Caco-2 (cell line): ENCODE results near the gene MUC5B. TPM values are rescaled to one million over a fixed set of nuclear protein-coding genes. Genes with fewer than 3 reads are reported as not detected.

ENCODE experiments used
- BruUV-seq: library from RNA; stranded (reverse); fragments of 400-500 nt; replicated peaks from 2 replicates; lab custom pipeline; 2021; lab: Mats Ljungman, UMichigan
- CTCF ChIA-PET: fragments of 300-600 bp; sonication (Branson Sonifier 250); formaldehyde crosslinking; loops from one replicate; lab custom pipeline; 2022; ENCODE audit warnings: antibody characterized with exemption; lab: Charles Lee
- POLR2A ChIA-PET: fragments of 300-600 bp; sonication (Branson Sonifier 250); formaldehyde crosslinking; loops from one replicate; lab custom pipeline; 2022; ENCODE audit warnings: antibody characterized with exemption; lab: Charles Lee
- DNase-seq, 2 experiments: peaks; one replicate each; pipeline versions ENCODE4 v3.0.0 to v3.0.0-alpha.2; 2020 to 2022
- H3K27me3 ChIP-seq: replicated peaks from 2 replicates; pipeline ENCODE4 v1.6.0; 2011; ENCODE audit warnings: low read length; ENCODE audit not compliant: control insufficient read depth, insufficient read depth
- H3K36me3 ChIP-seq: 2 replicates; pipeline ENCODE4 v1.5.1; 2011; ENCODE audit warnings: low read length; ENCODE audit not compliant: control insufficient read depth, insufficient read depth
- H3K4me1 ChIP-seq: fragments of 250-450 bp; sonication (Bioruptor Pico); 2 replicates; pipeline ENCODE4 v1.5.1; 2020; ENCODE audit warnings: mild to moderate bottlenecking
- H3K4me3 ChIP-seq: 2 replicates; pipeline ENCODE4 v1.5.1; 2011; ENCODE audit warnings: low read depth, mild to moderate bottlenecking, control low read depth, low read length
- H3K9me3 ChIP-seq: fragments of 250-450 bp; sonication (Bioruptor Pico); 2 replicates; pipeline ENCODE4 v1.5.1; 2020; ENCODE audit warnings: mild to moderate bottlenecking, moderate library complexity
- H3K27ac Mint-ChIP-seq: one replicate; pipeline ENCODE4 v1.8.0; 2022; ENCODE audit warnings: mixed read lengths; ENCODE audit not compliant: unreplicated experiment
- H3K27me3 Mint-ChIP-seq: one replicate; pipeline ENCODE4 v1.8.0; 2022; ENCODE audit warnings: mixed read lengths; ENCODE audit not compliant: insufficient read depth, unreplicated experiment
- H3K36me3 Mint-ChIP-seq: one replicate; pipeline ENCODE4 v1.8.0; 2022; ENCODE audit warnings: mild to moderate bottlenecking, mixed read lengths; ENCODE audit not compliant: insufficient read depth, unreplicated experiment
- H3K4me1 Mint-ChIP-seq: one replicate; pipeline ENCODE4 v1.8.0; 2022; ENCODE audit warnings: low read depth, mixed read lengths; ENCODE audit not compliant: unreplicated experiment
- H3K4me3 Mint-ChIP-seq: one replicate; pipeline ENCODE4 v1.8.0; 2022; ENCODE audit warnings: mild to moderate bottlenecking, moderate library complexity, mixed read lengths; ENCODE audit not compliant: unreplicated experiment
- H3K9me3 Mint-ChIP-seq: one replicate; pipeline ENCODE4 v1.8.0; 2022; ENCODE audit warnings: mixed read lengths; ENCODE audit not compliant: unreplicated experiment
- CTCF ChIP-seq, 2 experiments: fragments of 200-600 bp in 1 of 2; IDR thresholded peaks; 1 replicate in 1 of 2; 2 replicates in 1 of 2; pipeline versions ENCODE4 v1.5.1 to v1.8.0; 2011 to 2022; ENCODE audit warnings: antibody characterized with exemption in 1 of 2, control low read depth in 1 of 2, inconsistent platforms in 1 of 2, low read depth in 1 of 2, low read length in 1 of 2, mild to moderate bottlenecking in 1 of 2, moderate library complexity in 1 of 2; ENCODE audit not compliant: insufficient read depth in 1 of 2, severe bottlenecking in 1 of 2, unreplicated experiment in 1 of 2
- intact Hi-C: fragments of 100-400 bp; cut with micrococcal nuclease; formaldehyde crosslinking; loops from one replicate; pipeline ENCODE4 v1.10.0; 2022; ENCODE audit not compliant: unreplicated experiment
- total RNA-seq: library from RNA; stranded (reverse); gene quantifications from 2 replicates; pipeline ENCODE4 v1.2.3, GENCODE V29; 2022

MUC5B gene
- total RNA-seq, 1 experiment from 2014 or later: not detected

GRCh38 chr11:1201395-1202153 is 21.3 kb upstream of the MUC5B start:
- Mint-ChIP-seq H3K4me1 (no peaks in the 10 kb centered on the region), H3K36me3 (no peaks in the 10 kb centered on the region), H3K27me3 (no peaks in the 10 kb centered on the region), H3K4me3 (no peak overlapping the region), H3K27ac (no peak overlapping the region), H3K9me3 (no peaks in the 10 kb centered on the region)
- BruUV-seq: no TSS peak
- intact Hi-C loops: no loop called here
- ChIA-PET CTCF (no interaction called here), POLR2A (no interaction called here)
- Histone ChIP-seq H3K4me3 (no peak overlapping the region), H3K4me1 (no peaks in the 10 kb centered on the region), H3K36me3 (no peaks in the 10 kb centered on the region), H3K9me3 (no peaks in the 10 kb centered on the region), H3K27me3 (no peaks in the 10 kb centered on the region)
- TF ChIP-seq CTCF (IDR thresholded peaks at IDR 0.05; ENCODE audit: insufficient read depth in 1 of 2, low read depth in 1 of 2, low read length in 1 of 2, severe bottlenecking in 1 of 2, unreplicated experiment in 1 of 2): no peak
- no peak for DNase-seq

DNA sequence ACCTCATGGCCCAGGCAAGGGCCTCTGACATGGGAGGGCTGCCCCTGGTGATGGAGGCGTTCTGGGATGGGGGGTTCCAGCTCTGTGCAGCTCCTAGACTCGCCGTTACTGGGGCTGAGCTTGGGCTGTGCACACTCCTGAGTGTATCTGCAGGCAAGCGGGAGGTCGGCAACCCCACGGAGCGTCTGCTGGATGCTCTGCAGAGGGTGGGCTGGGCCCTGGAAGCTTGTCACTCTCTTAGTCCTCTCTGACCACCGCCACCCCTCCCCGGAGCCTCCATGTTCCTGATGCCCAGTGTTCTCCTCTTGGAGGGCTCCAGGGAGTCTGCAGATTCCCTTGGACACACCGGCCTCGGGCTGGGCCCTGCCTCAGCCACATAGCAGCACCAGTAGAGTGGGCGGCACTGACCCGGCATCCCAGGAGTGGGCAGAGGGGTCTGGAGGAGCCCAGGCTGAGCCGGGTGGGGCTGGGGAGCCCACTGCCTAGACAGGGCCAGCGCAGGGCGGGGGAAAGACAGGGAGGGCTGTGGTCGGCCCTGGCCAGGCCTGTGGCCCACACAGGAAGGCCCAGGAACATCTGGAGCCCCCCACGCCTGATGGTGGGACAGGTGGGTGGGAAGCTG is 20.6 kb upstream of the MUC5B start:
- Mint-ChIP-seq H3K27ac (no peak overlapping the region), H3K9me3 (no peaks in the 10 kb centered on the region), H3K4me3 (no peak overlapping the region), H3K36me3 (no peaks in the 10 kb centered on the region), H3K4me1 (no peaks in the 10 kb centered on the region), H3K27me3 (no peaks in the 10 kb centered on the region)
- CTCF ChIA-PET: no interaction called here
- H3K27me3 ChIP-seq: no peaks in the 10 kb centered on the region
- no peaks in the 10 kb centered on the region for H3K9me3 ChIP-seq
- BruUV-seq: no TSS peak
- H3K4me3 ChIP-seq: no peak overlapping the region
- no peak for TF ChIP-seq CTCF (IDR thresholded peaks at IDR 0.05; ENCODE audit: insufficient read depth in 1 of 2, low read depth in 1 of 2, low read length in 1 of 2, severe bottlenecking in 1 of 2, unreplicated experiment in 1 of 2)
- no peaks in the 10 kb centered on the region for H3K4me1 ChIP-seq
- peak in 1 of 2 experiments; percentile 45 for DNase-seq
- intact Hi-C loops: no loop called here
- no peaks in the 10 kb centered on the region for H3K36me3 ChIP-seq
- POLR2A ChIA-PET: interaction anchor here (0.6 kb wide), 1 partner anchor 25 kb away, joined by 3 read pairs; no protein-coding TSS in a partner anchor

DNA sequence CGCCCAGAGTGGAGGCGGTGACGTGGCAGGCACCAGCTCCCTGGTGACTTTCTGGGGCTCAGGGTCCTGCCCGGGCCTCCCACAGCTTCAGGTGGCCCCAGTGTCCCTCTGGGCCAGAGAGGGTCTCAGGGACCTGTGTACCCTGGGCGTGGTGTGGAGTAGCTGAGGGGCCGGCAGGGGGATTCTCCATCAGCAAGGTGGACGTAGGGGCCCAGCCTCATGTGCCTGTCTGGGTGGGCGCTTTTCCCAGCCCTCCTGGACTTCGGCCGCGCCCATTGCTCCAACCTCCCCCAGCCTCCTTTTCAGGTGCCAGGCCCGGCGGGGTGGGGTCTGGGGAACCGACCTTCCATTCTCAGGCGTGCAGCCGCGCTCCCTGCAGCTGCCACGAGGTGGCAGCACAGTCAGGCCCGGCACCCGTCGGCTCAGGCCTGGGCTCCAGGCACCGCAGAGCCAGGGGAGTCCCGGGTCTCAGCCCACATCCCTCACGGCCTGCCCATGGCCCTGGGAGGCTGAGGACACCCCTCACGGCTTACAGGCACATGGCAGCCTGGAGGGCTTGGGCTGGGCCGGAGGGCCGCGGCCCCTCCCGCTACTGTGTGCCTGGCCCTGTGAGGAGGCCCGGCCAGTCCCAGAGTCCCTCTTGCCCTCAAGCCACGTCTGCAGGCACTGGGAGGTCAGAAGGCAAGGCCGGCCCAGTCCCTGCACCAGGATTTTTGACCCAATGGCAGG is 19.9 kb upstream of the MUC5B start:
- Histone ChIP-seq H3K4me3 (no peak overlapping the region), H3K9me3 (no peaks in the 10 kb centered on the region), H3K36me3 (no peaks in the 10 kb centered on the region), H3K27me3 (no peaks in the 10 kb centered on the region), H3K4me1 (no peaks in the 10 kb centered on the region)
- ChIA-PET CTCF (no interaction called here), POLR2A (interaction anchor here (0.6 kb wide), 1 partner anchor 24 kb away, joined by 3 read pairs; no protein-coding TSS in a partner anchor)
- peak; percentile 55 to 76 for DNase-seq
- intact Hi-C loops: no loop called here
- peak; percentile 82 to 97 for TF ChIP-seq CTCF (IDR thresholded peaks at IDR 0.05; ENCODE audit: insufficient read depth in 1 of 2, low read depth in 1 of 2, low read length in 1 of 2, severe bottlenecking in 1 of 2, unreplicated experiment in 1 of 2)
- no peak overlapping the region for H3K27ac Mint-ChIP-seq
- no peaks in the 10 kb centered on the region for H3K4me1 Mint-ChIP-seq
- H3K36me3 Mint-ChIP-seq: no peaks in the 10 kb centered on the region
- no peak overlapping the region for H3K4me3 Mint-ChIP-seq
- no peaks in the 10 kb centered on the region for H3K27me3 Mint-ChIP-seq
- H3K9me3 Mint-ChIP-seq: no peaks in the 10 kb centered on the region
- BruUV-seq: no TSS peak
